ENCODE measurements around the gene ARHGEF37. TPM values are rescaled to one million over a fixed set of nuclear protein-coding genes. Genes with fewer than 3 reads are reported as not detected.

Gene ARHGEF37
- total and polyA plus RNA-seq, 2 donors from 2014 or later: 6.9 to 21.8 TPM

GRCh38 chr5:149605998-149606724 is 24.9 kb downstream of the ARHGEF37 start:
- Histone ChIP-seq H3K9ac (ENCODE audit: low read length in 3 of 3) (no peak overlapping the region), H3K27me3 (ENCODE audit: control insufficient read depth, insufficient read depth, low read length) (no peaks in the 10 kb centered on the region), H3K36me3 (ENCODE audit: control insufficient read depth in 2 of 3, insufficient read depth in 3 of 3, low read length in 3 of 3) (peaks cover 3 to 30% (median 15%) of the 10 kb centered on the region in 3 donors), H3K4me1 (ENCODE audit: control insufficient read depth in 2 of 3, insufficient read depth in 2 of 3, low read depth in 1 of 3, low read length in 3 of 3) (peaks cover 0 to 6% (median 2%) of the 10 kb centered on the region in 3 donors), H3K9me3 (ENCODE audit: control insufficient read depth in 2 of 3, insufficient read depth in 1 of 3, low read length in 3 of 3) (no peaks in the 10 kb centered on the region), H3K4me3 (ENCODE audit: low read length in 3 of 3) (no peak overlapping the region), H3K27ac (ENCODE audit: low read depth in 2 of 2, low read length in 2 of 2) (no peak overlapping the region)
- DNase-seq (no peak), FAIRE-seq (no peak)
- no peak for TF ChIP-seq CTCF (IDR thresholded peaks at IDR 0.05; ENCODE audit: borderline replicate concordance, extremely low read depth, insufficient read depth)
- intact Hi-C loops (cut with DNase I): no loop called here

GRCh38 chr5:149608936-149609545 is 27.7 kb downstream of the ARHGEF37 start:
- TF ChIP-seq CTCF (IDR thresholded peaks at IDR 0.05; ENCODE audit: borderline replicate concordance, extremely low read depth, insufficient read depth): no peak
- DNase-seq (no peak), FAIRE-seq (no peak)
- Histone ChIP-seq H3K27me3 (ENCODE audit: control insufficient read depth, insufficient read depth, low read length) (no peaks in the 10 kb centered on the region), H3K9me3 (ENCODE audit: control insufficient read depth in 2 of 3, insufficient read depth in 1 of 3, low read length in 3 of 3) (no peaks in the 10 kb centered on the region), H3K27ac (ENCODE audit: low read depth in 2 of 2, low read length in 2 of 2) (no peak overlapping the region), H3K9ac (ENCODE audit: low read length in 3 of 3) (no peak overlapping the region), H3K36me3 (ENCODE audit: control insufficient read depth in 2 of 3, insufficient read depth in 3 of 3, low read length in 3 of 3) (peaks cover 3 to 19% (median 13%) of the 10 kb centered on the region in 3 donors), H3K4me3 (ENCODE audit: low read length in 3 of 3) (no peak overlapping the region), H3K4me1 (ENCODE audit: control insufficient read depth in 2 of 3, insufficient read depth in 2 of 3, low read depth in 1 of 3, low read length in 3 of 3) (peaks cover 0 to 10% (median 2%) of the 10 kb centered on the region in 3 donors)
- intact Hi-C loops (cut with DNase I): no loop called here

- DNase-seq: no peak
- no peak overlapping the region for H3K27ac ChIP-seq (ENCODE audit: low read depth in 2 of 2, low read length in 2 of 2)
- intact Hi-C loops (cut with DNase I): no loop called here
- H3K4me3 ChIP-seq (ENCODE audit: low read length in 3 of 3): no peak overlapping the region
- no peak for TF ChIP-seq CTCF (IDR thresholded peaks at IDR 0.05; ENCODE audit: borderline replicate concordance, extremely low read depth, insufficient read depth)
- no peaks in the 10 kb centered on the region for H3K9me3 ChIP-seq (ENCODE audit: control insufficient read depth in 2 of 3, insufficient read depth in 1 of 3, low read length in 3 of 3)
- peaks cover 0 to 10% (median 2%) of the 10 kb centered on the region in 3 donors for H3K4me1 ChIP-seq (ENCODE audit: control insufficient read depth in 2 of 3, insufficient read depth in 2 of 3, low read depth in 1 of 3, low read length in 3 of 3)
- no peaks in the 10 kb centered on the region for H3K27me3 ChIP-seq (ENCODE audit: control insufficient read depth, insufficient read depth, low read length)
- H3K9ac ChIP-seq (ENCODE audit: low read length in 3 of 3): no peak overlapping the region
- peaks cover 3 to 19% (median 13%) of the 10 kb centered on the region in 3 donors for H3K36me3 ChIP-seq (ENCODE audit: control insufficient read depth in 2 of 3, insufficient read depth in 3 of 3, low read length in 3 of 3)
- FAIRE-seq: no peak
Measured at GRCh38 chr5:149609640-149610219, 28.4 kb downstream of the ARHGEF37 start.
